IMR-90 (cell line): ENCODE measurements around the gene APCDD1L. TPM values are rescaled to one million over a fixed set of nuclear protein-coding genes. Genes with fewer than 3 reads are reported as not detected.

Source experiments
- ATAC-seq: fragments of 200-7000 bp; cut with Tn5 transposase; 2 replicates; pipeline ENCODE4 v1.9.1; 2020; ENCODE audit warnings: low read depth, mild to moderate bottlenecking, moderate library complexity
- BruUV-seq: library from RNA; stranded (reverse); fragments of 400-500 nt; replicated peaks from 2 replicates; lab custom pipeline; 2021; lab: Mats Ljungman, UMichigan
- CTCF ChIA-PET: fragments of 300-600 bp; formaldehyde crosslinking; extraction: SDS; loops from one replicate; lab custom pipeline; 2021; ENCODE audit warnings: antibody characterized with exemption; lab: Yijun Ruan, JAX
- POLR2A ChIA-PET: fragments of 300-600 bp; sonication (Branson Sonifier 250); formaldehyde crosslinking; loops from one replicate; lab custom pipeline; 2022; ENCODE audit warnings: antibody characterized with exemption; ENCODE audit not compliant: unreplicated experiment; lab: Charles Lee
- DNase-seq: peaks from one replicate; pipeline ENCODE4 v3.0.0; 2013
- H2AFZ ChIP-seq: replicated peaks from 2 replicates; pipeline ENCODE3; 2013; ENCODE audit warnings: low read length, mild to moderate bottlenecking; ENCODE audit not compliant: poor library complexity
- H2AK5ac ChIP-seq: 2 replicates; pipeline ENCODE4 v1.6.1; 2013; ENCODE audit warnings: low read depth, low read length, inconsistent platforms
- H2AK9ac ChIP-seq: replicated peaks from 2 replicates; pipeline ENCODE3; 2013; ENCODE audit warnings: mild to moderate bottlenecking, low read depth, low read length, moderate library complexity; ENCODE audit not compliant: poor library complexity
- H2BK120ac ChIP-seq: 2 replicates; pipeline ENCODE4 v1.6.1; 2013; ENCODE audit warnings: low read depth, low read length, inconsistent platforms
- H2BK15ac ChIP-seq: 3 replicates; pipeline ENCODE4 v1.6.1; 2013; ENCODE audit warnings: low read depth, low read length, inconsistent platforms
- H2BK20ac ChIP-seq: 2 replicates; pipeline ENCODE4 v1.6.1; 2013; ENCODE audit warnings: low read depth, mild to moderate bottlenecking, inconsistent platforms, low read length, moderate library complexity
- H2BK5ac ChIP-seq: 2 replicates; pipeline ENCODE4 v1.6.1; 2013; ENCODE audit warnings: mild to moderate bottlenecking, low read depth, low read length, inconsistent platforms; ENCODE audit not compliant: poor library complexity, severe bottlenecking
- H3K14ac ChIP-seq: replicated peaks from 2 replicates; pipeline ENCODE4 v1.6.1; 2013; ENCODE audit warnings: low read depth, low read length, inconsistent platforms
- H3K18ac ChIP-seq: 2 replicates; pipeline ENCODE4 v1.6.1; 2013; ENCODE audit warnings: low read depth, low read length, control low read depth
- H3K23ac ChIP-seq: 2 replicates; pipeline ENCODE4 v1.6.1; 2013; ENCODE audit warnings: low read depth, low read length, inconsistent platforms
- H3K27ac ChIP-seq: 2 replicates; pipeline ENCODE4 v1.5.1; 2013; ENCODE audit warnings: mild to moderate bottlenecking, control low read depth, low read length; ENCODE audit not compliant: insufficient read depth
- H3K27me3 ChIP-seq: 2 replicates; pipeline ENCODE4 v1.6.1; 2013; ENCODE audit warnings: low read length; ENCODE audit not compliant: control insufficient read depth, insufficient read depth
- H3K36me3 ChIP-seq: 2 replicates; pipeline ENCODE4 v1.6.1; 2013; ENCODE audit warnings: low read length, mixed read lengths; ENCODE audit not compliant: control insufficient read depth, insufficient read depth
- H3K4ac ChIP-seq: 2 replicates; pipeline ENCODE4 v1.6.1; 2013; ENCODE audit warnings: low read depth, low read length, inconsistent platforms
- H3K4me1 ChIP-seq: 2 replicates; pipeline ENCODE4 v1.6.1; 2013; ENCODE audit warnings: low read length, mixed read lengths; ENCODE audit not compliant: control insufficient read depth, insufficient read depth
- H3K4me2 ChIP-seq: 2 replicates; pipeline ENCODE4 v1.6.1; 2013; ENCODE audit warnings: low read depth, mild to moderate bottlenecking, control low read depth, low read length, moderate library complexity
- H3K4me3 ChIP-seq: 2 replicates; pipeline ENCODE4 v1.5.1; 2013; ENCODE audit warnings: low read depth, mild to moderate bottlenecking, control low read depth, low read length, moderate library complexity; ENCODE audit not compliant: insufficient read depth
- H3K56ac ChIP-seq: 2 replicates; pipeline ENCODE4 v1.6.1; 2013; ENCODE audit warnings: low read length, inconsistent platforms; ENCODE audit not compliant: insufficient read depth; ENCODE audit errors: extremely low read depth
- H3K79me1 ChIP-seq, 2 experiments: 2 replicates each; pipeline ENCODE4 v1.6.1; 2013; ENCODE audit warnings: low read length in 2 of 2, inconsistent platforms in 1 of 2, low read depth in 1 of 2
- H3K9ac ChIP-seq: 2 replicates; pipeline ENCODE4 v1.6.1; 2013; ENCODE audit warnings: low read depth, low read length, control low read depth
- H3K9me1 ChIP-seq: 2 replicates; pipeline ENCODE4 v1.6.1; 2013; ENCODE audit warnings: low read length, inconsistent platforms; ENCODE audit not compliant: insufficient read depth
- H3K9me3 ChIP-seq: 2 replicates; pipeline ENCODE4 v1.6.1; 2013; ENCODE audit warnings: low read length; ENCODE audit not compliant: control insufficient read depth, insufficient read depth
- H4K20me1 ChIP-seq: 2 replicates; pipeline ENCODE4 v1.6.1; 2013; ENCODE audit warnings: low read length, inconsistent platforms; ENCODE audit not compliant: insufficient read depth
- H4K5ac ChIP-seq: 2 replicates; pipeline ENCODE4 v1.6.1; 2013; ENCODE audit warnings: mild to moderate bottlenecking, low read depth, low read length, control low read depth
- H4K8ac ChIP-seq, 2 experiments: 2 replicates each; pipeline ENCODE4 v1.6.1; 2013; ENCODE audit warnings: low read depth in 2 of 2, low read length in 2 of 2, control low read depth in 1 of 2, inconsistent platforms in 1 of 2
- H4K91ac ChIP-seq: 2 replicates; pipeline ENCODE4 v1.6.1; 2013; ENCODE audit warnings: low read depth, low read length, inconsistent platforms; ENCODE audit not compliant: insufficient read depth
- BHLHE40 ChIP-seq: fragments of 150-350 bp; IDR thresholded peaks from 2 replicates; pipeline ENCODE4 v1.6.1; 2016; ENCODE audit warnings: mild to moderate bottlenecking, low read depth, low read length
- CHD1 ChIP-seq: IDR thresholded peaks from 2 replicates; pipeline ENCODE4 v1.6.1; 2012; ENCODE audit warnings: low read depth, low read length, improper control_type of control experiment
- CTCF ChIP-seq: conservative IDR thresholded peaks from 2 replicates; pipeline ENCODE4 v1.5.1; 2012; ENCODE audit warnings: mild to moderate bottlenecking, low read depth, low read length, improper control_type of control experiment
- MAFK ChIP-seq: IDR thresholded peaks from 2 replicates; pipeline ENCODE4 v1.6.1; 2012; ENCODE audit warnings: low read depth, low read length, improper control_type of control experiment
- NFE2L2 ChIP-seq: fragments of 150-350 bp; IDR thresholded peaks from 2 replicates; pipeline ENCODE4 v1.6.1; 2016; ENCODE audit warnings: low read depth, mild to moderate bottlenecking, low read length
- RAD21 ChIP-seq: IDR thresholded peaks from 2 replicates; pipeline ENCODE4 v1.6.1; 2012; ENCODE audit warnings: low read length, improper control_type of control experiment
- RCOR1 ChIP-seq: IDR thresholded peaks from 2 replicates; pipeline ENCODE4 v1.6.1; 2012; ENCODE audit warnings: mild to moderate bottlenecking, low read length, improper control_type of control experiment; ENCODE audit not compliant: insufficient replicate concordance
- RFX5 ChIP-seq: IDR thresholded peaks from 2 replicates; pipeline ENCODE4 v1.8.0; 2012; ENCODE audit warnings: low read depth, mild to moderate bottlenecking, low read length, moderate library complexity
- WGBS, 2 experiments: methylation state at CpG; one replicate each; pipeline versions ENCODE4 v1.1.5 to v1.1.7; 2013; ENCODE audit warnings: missing lambda C conversion rate in 2 of 2; ENCODE audit not compliant: insufficient read length in 1 of 2; ENCODE audit errors: extremely low coverage in 2 of 2; 5-methylcytosine and 5-hydroxymethylcytosine counted together
- dilution Hi-C: fragments of 300-500 bp; cut with HindIII; formaldehyde crosslinking; loops from one replicate; pipeline ENCODE4 v1.14.3; 2018; ENCODE audit warnings: low sequenced_read_pairs; ENCODE audit not compliant: unreplicated experiment
- in situ Hi-C: fragments of 300-500 bp; cut with MboI; formaldehyde crosslinking; loops from 3 replicates; pipeline ENCODE4 v1.14.3; 2019; ENCODE audit warnings: low sequenced_read_pairs, inconsistent platforms, mixed read lengths
- intact Hi-C: fragments of 100-400 bp; cut with micrococcal nuclease; formaldehyde crosslinking; loops from 2 replicates; pipeline ENCODE4 v1.10.0; 2022
- polyA plus RNA-seq, 3 experiments: library from polyadenylated mRNA; depleted of rRNA; stranded (reverse); fragments of >200 nt; gene quantifications; 2 replicates each; pipeline ENCODE4 v1.2.3, GENCODE V29; 2012; ENCODE audit warnings: low replicate concordance in 1 of 3
- total RNA-seq: library from RNA; depleted of rRNA; stranded (reverse); fragments of >200 nt; gene quantifications from 2 replicates; pipeline ENCODE4 v1.2.3, GENCODE V29; 2012
- TF ChIP-seq, protein P1 (sequence below): fragments of 150-350 bp; IDR thresholded peaks from 2 replicates; pipeline ENCODE4 v1.6.1; 2016; ENCODE audit warnings: low read depth, mild to moderate bottlenecking, low read length, moderate library complexity, borderline replicate concordance

The APCDD1L gene
- total and polyA plus RNA-seq, 2 of the 4 experiments (the other 2 are of a cell fraction): 2.5 to 18.3 TPM

DNA sequence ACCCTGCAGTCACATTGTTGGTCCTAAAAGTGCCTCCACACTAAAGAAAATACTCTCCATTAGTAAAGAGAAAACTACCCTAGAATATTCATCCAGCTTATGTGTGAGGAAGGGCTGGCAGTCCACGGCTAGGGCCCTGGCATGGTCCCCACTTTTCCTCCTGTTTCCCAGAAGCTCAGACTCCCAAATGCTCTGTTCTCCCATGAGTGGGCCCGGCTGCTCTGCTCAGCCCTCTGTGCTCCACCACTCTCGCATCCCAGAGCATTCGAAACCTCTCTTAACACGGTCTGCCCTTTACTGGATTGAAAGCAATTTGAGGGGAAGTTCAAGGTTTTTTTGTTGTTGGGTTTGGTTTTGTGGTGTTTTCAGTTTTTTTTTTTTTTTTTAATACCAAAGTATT, 61.8 kb downstream of the APCDD1L start:
- Histone ChIP-seq H2BK15ac (no peak overlapping the region), H3K9me3 (0 out of 2 replicates have a peak, but pooled peaks cover 2% of the 10 kb centered on the region), H3K23ac (no peak overlapping the region), H3K9ac (no peak overlapping the region), H3K56ac (no peak overlapping the region), H2AK5ac (no peak overlapping the region), H3K4me1 (0 out of 2 replicates have a peak, but pooled peaks cover 3% of the 10 kb centered on the region), H2BK5ac (no peak overlapping the region), H3K9me1 (peaks cover 10% of the 10 kb centered on the region; the same call in 1 of the 2 replicates), H2AFZ (no peak overlapping the region), H3K4ac (no peak overlapping the region), H4K8ac (no peak overlapping the region), H3K79me1 (peaks cover 7 to 38% of the 10 kb centered on the region in 2 experiments; a peak in 3 of 4 replicates), H3K18ac (no peak overlapping the region), H4K5ac (no peak overlapping the region), H2BK120ac (no peak overlapping the region), H3K27me3 (no peaks in the 10 kb centered on the region), H3K27ac (no peak overlapping the region), H3K4me3 (no peak overlapping the region), H2BK20ac (no peak overlapping the region), H2AK9ac (no peak overlapping the region), H3K4me2 (no peak overlapping the region), H4K91ac (no peak overlapping the region), H3K14ac (no peak overlapping the region), H4K20me1 (0 out of 2 replicates have a peak, but pooled peaks cover 3% of the 10 kb centered on the region), H3K36me3 (peaks cover 7% of the 10 kb centered on the region)
- WGBS, 2 experiments: no CpG with 5 or more reads among the region's 5 CpGs
- in situ Hi-C loops (no loop called here), intact Hi-C loops (no loop called here), dilution Hi-C loops (no loop called here)
- POLR2A ChIA-PET: interaction anchor here (0.6 kb wide), 1 partner anchor 11 kb away, joined by 6 read pairs; no protein-coding TSS in a partner anchor
- ATAC-seq: no peak
- TF ChIP-seq, protein P1, sequence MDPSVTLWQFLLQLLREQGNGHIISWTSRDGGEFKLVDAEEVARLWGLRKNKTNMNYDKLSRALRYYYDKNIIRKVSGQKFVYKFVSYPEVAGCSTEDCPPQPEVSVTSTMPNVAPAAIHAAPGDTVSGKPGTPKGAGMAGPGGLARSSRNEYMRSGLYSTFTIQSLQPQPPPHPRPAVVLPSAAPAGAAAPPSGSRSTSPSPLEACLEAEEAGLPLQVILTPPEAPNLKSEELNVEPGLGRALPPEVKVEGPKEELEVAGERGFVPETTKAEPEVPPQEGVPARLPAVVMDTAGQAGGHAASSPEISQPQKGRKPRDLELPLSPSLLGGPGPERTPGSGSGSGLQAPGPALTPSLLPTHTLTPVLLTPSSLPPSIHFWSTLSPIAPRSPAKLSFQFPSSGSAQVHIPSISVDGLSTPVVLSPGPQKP: no peak
- TF ChIP-seq MAFK (no peak), RAD21 (no peak), CTCF (no peak), RFX5 (no peak), NFE2L2 (no peak), RCOR1 (no peak), CHD1 (no peak), BHLHE40 (no peak)
- BruUV-seq: no TSS peak
- CTCF ChIA-PET: interaction anchor here (0.6 kb wide), 1 partner anchor 195 kb away, joined by 3 read pairs; no protein-coding TSS in a partner anchor
- no peak for DNase-seq
